GM18508 (cell line): ENCODE data around the gene AQR.
"Not testable (repeated sequence)": the region's sequence is repeated elsewhere in the genome, so short reads cannot be mapped to it uniquely, and the experiment has no call there.

ENCODE experiments used
- ATAC-seq: cut with Tn5 transposase; IDR thresholded peaks from one replicate; pipeline ENCODE4 v1.9.1; 2021; ENCODE audit warnings: moderate number of reproducible peaks; ENCODE audit not compliant: insufficient read depth, unreplicated experiment

AQR gene

GRCh38 chr15:34969340-34970097 is at the start of gene AQR:
TSS of gene AQR (minus strand) at chr15:34969742. CDS start at chr15:34969613, 129 bp downstream.
- ATAC-seq: peak; percentile 91

GRCh38 chr15:35014241-35014640 is 44.7 kb upstream of the AQR start:
- no peak for ATAC-seq

DNA sequence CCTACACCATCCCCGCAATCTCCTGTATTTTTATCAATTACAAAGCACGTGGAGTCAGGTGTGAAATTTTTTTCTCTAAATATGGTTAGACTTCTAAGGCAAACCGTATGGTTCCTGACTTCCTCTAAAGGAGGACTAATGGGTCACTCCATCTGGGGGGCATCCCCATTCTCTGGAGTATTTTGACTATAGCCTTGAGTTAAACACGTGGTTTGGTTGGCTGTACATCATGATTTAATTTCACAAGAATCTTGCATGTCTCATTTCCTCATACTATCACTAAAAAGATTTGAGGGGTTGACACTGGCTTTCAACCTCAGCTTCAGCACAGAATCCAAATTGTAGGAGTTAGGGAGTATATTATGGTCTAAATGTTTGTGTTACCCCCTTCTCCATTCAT is 43.8 kb upstream of the AQR start:
- ATAC-seq: no peak

DNA sequence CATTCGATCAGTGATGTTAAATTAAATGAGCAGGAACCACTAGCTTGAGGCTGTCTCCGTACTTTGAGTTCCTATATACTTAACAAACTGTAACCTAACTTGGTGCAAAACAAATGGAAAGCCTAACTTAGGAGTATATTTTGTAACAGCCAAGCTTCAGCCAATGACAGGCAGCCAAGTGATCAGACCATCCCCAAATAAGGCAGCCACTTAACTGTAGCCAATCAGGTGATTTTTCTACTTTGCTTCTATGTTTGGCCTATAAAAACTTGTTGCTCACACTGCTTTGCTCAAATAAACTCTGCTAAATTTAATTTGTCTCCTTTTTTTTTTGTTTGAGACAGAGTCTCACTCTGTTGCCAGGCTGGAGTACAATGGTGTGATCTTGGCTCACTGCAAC is 37.9 kb upstream of the AQR start:
- ATAC-seq: no peak

GRCh38 chr15:35005933-35006332 is 36.4 kb upstream of the AQR start:
- ATAC-seq: no peak

DNA sequence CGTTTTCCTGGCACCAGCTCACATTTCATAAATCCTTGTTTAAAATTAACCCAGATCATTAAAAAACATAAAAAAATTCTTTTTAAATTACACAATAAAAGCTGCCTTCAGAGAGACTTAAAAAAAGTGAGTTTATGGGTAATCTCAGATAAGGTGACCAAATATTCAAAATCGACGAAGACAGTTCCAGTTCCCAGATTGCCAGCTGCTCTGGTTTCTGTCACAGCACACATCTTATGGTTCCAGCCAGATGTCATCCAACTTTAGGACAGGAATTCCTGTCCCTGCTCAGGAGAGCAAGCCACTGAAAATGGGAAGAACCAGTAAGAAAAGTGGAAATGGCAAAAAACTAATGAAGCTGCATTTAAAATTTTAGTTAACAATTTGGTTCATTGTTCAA is 34.4 kb upstream of the AQR start:
- no peak for ATAC-seq

- no peak for ATAC-seq
These were observed 31.0 kb upstream of the AQR start for GRCh38 chr15:35000511-35000910.

- ATAC-seq: no peak
These were observed 30.4 kb upstream of the AQR start for GRCh38 chr15:34999906-35000305.

DNA sequence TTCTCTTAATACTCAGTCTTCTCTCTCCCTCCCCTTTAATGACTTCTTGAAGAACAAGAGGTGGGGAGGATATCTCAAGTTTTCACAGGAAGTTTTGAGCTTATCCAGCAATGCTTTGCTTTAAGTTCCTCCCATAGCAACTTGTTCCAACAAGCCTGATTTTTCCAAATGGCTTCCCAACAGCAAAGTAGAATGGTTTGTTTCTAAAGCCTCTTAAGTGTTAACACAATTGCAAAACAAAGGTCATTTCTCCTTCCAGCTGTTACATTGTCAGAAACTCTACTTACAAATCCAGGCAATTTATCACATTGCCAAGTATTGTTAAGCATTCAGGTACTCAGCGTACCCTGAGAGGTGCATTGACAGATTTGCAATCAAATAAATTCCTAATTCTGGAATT is 25.4 kb upstream of the AQR start:
- no peak for ATAC-seq

DNA sequence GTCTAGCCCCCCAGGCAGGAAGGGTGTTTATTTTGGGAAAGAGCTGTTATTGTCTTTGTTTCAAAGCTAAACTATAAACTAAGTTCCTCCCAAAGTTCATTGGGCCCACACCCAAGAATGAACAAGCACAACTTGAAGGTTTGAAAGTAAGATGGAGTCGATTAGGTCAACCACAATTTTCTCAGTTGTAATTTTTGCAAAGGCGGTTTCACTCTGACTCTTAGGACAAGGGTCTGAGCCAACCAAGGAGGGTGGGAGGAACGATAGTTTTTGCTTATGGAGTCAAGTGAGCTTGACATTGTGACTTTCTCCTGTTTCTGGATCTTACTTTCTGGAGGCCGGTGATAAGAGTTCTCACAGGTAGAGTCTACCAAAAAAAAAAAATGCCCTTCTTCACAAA is 24.3 kb upstream of the AQR start:
- ATAC-seq: peak; percentile 81

DNA sequence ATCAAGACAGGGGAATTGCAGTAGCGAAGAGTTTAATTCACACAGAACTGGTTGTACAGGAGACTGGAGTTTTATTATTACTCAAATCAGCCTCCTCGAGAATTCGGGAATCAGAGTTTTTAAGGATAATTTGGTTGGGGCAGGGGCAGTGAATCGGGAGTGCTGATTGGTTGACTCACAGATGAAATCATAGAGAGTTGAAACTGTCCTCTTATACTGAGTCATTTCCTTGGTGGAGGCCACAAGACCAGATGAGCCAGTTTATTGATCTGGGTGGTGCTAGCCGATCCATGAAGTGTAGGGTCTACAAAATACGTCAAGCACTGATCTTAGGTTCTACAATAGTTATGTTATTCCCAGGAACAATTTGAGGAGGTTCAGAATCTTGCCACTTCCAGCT is 23.9 kb upstream of the AQR start:
- no peak for ATAC-seq

- peak; percentile 44 for ATAC-seq
These were observed 18.7 kb upstream of the AQR start, which contains the start of gene ZNF770 for GRCh38 chr15:34988027-34988902. TSS of gene ZNF770 (minus strand) at chr15:34988287. CDS start at chr15:34983434, 4,853 bp downstream.

DNA sequence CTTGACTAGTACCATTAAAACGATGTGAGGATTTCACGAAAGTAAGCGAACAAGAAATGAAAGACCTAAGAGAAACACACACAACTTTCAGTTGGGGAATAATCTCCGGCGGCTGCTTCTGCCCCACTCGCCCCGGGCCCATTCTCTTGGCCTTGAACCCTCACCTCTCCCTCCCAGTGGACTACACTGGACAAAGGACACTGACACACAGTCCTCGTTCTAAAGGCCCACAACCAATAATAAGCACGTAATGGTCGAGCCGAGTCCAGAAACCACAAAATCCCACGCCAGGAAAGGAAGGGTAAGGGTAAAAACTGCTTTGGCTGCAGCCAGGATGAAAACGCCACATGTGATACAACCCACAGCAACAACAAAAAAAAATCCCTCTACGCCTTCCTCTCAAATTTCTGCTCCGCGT is 18.1 kb upstream of the AQR start:
- ATAC-seq: no peak

DNA sequence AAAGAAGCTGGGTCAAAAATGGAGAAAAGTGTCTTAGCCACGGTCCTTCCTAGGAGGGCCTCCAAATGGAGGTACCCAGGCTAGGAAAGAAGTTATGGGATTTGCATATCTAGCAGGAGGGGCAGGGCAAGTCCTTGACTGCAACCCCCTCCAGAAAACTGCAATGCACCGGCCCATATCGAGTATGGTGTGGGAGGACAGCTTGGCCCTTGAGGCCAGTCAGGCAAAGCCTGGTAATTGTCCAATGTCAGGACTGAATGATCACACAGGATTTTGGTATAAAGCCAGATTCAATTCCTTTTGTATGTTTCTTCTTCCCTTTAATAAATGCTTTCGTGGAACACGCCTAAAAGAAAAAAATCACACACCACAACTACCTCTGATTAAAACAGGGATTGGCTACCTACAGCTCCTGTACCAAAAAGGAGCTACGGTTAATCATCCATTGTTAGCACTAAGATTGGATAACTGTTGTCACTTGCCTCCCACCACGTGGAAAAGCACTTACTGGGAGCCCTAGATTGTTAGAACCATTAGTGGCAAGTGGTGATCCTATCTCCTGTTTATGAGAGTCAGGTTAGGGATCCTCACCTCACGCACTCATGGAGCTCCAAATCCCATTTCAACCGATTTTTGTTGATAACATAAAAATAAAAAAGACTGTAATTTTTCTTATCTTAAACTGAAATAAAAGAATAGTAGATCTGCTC is 17.4 kb upstream of the AQR start:
- ATAC-seq: no peak

GRCh38 chr15:34986326-34986725 is 16.8 kb upstream of the AQR start:
- ATAC-seq: no peak

- no peak for ATAC-seq
These were observed 15.5 kb upstream of the AQR start for GRCh38 chr15:34984889-34985630.

DNA sequence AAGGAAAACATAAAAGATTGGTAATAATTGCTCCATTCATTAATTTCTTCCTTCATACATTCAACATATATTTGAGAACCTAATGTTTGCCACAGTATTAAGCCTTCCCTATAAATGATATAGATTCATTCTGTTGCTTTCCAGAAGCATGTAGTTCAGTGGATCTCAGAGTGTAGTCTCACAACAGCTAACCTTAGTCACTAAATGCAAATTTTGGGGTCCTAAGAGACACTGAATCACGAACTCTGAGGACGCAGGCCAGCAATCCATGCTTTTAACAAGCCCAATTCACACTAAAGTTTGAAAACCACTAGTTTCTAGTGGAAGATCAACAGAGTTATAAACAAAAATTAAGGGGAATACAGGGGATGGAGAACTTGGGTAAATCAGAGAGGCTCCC is 7.2 kb upstream of the AQR start:
- ATAC-seq: no peak

GRCh38 chr15:34976073-34976472 is 6.5 kb upstream of the AQR start:
- ATAC-seq: no peak

GRCh38 chr15:34973512-34973911 is 4.0 kb upstream of the AQR start:
- ATAC-seq: no peak

- ATAC-seq: not testable (repeated sequence)
These were observed 629 bp upstream of the AQR start for GRCh38 chr15:34970098-34970643.
